GM18867 (cell line): ENCODE results near the gene HRK.
A peak's percentile ranks its signal among the peaks of the same experiment; 100 is the strongest.

Experiments
- ATAC-seq: cut with Tn5 transposase; IDR thresholded peaks from one replicate; pipeline ENCODE4 v1.9.1; 2021; ENCODE audit warnings: mild to moderate bottlenecking, moderate library complexity; ENCODE audit not compliant: unreplicated experiment

Gene HRK

GRCh38 chr12:116881325-116881876 is at the start of gene HRK:
TSS of gene HRK (minus strand) at chr12:116881441. CDS start at chr12:116881307, 134 bp downstream.
- ATAC-seq, result no peak

DNA sequence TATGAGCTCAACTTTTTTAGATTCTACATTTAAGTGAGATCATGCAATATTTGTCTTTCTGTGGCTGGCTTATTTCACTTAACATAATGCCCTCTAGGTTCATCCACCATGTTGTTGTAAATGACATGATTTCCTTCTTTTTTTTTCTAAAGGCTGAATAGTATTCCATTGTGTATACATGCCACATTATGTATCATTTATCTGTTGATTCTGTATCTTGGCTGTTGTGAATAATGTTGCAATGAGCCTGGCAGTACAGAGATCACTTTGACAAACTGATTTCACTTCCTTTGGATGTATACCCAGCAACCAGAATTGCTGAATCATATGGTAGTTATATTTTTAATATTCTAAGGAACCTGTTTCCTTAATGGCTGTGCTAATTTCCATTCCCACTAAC is 48.6 kb upstream of the HRK start:
- ATAC-seq, result no peak

DNA sequence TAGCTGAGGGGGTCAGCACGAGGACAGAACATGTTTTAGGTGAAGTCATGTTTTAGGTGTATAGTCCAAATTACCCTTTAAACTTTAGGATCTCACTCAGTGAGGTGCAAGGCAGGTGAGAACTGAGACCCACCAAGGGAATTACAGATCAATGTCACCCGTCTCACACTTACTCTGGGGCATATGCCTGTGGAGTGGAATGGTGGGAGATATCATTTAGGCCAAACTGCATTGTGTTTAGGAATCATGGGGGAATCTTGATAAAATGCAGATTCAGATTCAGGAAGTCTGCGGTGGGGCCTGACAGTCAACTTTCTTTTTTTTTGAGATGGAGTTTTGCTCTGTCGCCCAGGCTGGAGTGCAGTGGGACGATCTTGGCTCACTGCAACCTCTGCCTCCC is 47.3 kb upstream of the HRK start:
- no peak for ATAC-seq

DNA sequence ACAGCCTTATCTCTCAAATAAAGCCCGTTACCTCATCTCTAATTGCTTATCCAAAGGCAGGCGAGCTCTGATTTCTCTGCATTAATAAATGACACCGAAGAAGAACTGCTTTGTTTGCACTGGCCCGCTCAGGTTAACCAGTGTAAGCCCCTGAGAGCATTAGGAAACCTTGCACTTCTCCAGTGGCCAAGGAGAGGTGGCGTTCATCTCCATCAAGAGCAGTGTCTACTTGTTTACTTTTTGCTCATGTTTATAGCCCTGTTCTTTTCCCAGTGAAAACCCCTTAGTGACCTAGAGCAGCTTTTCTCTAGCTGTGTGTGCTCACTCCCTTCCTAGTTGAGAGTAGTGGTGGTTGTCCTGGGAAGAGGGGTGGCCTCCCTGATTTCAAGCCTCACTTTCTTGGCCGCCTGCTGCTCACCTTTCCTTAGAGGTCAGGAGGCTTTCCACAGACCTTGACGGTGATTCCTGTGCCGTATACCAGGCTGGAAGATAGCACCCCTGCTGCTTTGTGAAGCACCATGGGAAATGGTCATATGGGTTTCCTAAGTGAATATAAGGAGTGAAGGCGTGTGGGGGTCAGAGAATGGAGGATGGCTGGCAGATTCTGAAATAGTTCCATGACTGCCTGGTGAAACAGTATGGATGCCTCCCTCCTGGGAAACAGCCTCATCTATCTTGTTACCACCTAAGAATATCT is 46.2 kb upstream of the HRK start:
- no peak for ATAC-seq

- ATAC-seq, result no peak
These were observed 45.3 kb upstream of the HRK start for GRCh38 chr12:116926283-116927243.

GRCh38 chr12:116924558-116925453 is 43.6 kb upstream of the HRK start:
- peak; percentile 69 for ATAC-seq

GRCh38 chr12:116922194-116922897 is 41.1 kb upstream of the HRK start:
- peak; percentile 72 for ATAC-seq

DNA sequence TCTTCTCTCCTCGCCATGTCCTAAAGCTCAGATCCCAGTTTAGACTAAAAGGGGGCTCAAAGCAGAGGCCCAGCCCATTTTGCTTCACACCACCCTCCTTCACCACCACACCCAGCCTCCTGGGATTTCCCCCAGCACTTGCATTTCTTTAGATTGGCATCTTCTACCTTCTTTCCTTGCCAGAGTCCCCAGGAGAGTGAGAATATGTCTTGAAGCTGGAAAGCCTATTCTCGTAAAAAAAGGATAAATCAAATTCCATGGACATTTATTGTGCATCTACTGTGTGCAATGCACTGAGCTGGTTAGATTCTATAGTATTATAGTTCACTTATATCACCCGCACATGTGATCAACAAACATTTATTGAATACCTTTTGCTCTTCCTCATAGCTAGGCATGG is 39.7 kb upstream of the HRK start:
- ATAC-seq, result no peak

- no peak for ATAC-seq
These were observed 38.7 kb upstream of the HRK start for GRCh38 chr12:116919706-116920485.

DNA sequence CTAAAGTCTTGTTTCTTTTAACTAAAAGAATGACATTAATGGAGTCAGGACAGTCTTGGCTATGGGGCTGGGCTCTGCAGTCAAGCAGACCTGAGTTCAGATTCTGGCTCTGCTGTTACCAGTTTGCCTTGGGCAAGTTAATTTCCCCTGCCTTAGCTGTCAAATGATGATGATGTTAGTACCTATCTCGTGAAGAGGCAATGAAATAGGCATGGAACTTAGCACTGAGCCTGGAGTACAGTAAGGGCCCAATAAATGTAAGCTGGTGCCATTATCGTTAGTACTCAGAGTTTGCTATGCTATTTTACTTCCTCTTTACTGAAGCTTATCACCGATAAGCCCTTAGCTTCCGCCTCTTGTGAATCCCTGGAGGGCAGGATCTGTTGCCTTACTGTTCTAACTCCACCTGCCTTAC is 38.0 kb upstream of the HRK start:
- no peak for ATAC-seq

GRCh38 chr12:116918464-116918863 is 37.2 kb upstream of the HRK start:
- ATAC-seq, result no peak

DNA sequence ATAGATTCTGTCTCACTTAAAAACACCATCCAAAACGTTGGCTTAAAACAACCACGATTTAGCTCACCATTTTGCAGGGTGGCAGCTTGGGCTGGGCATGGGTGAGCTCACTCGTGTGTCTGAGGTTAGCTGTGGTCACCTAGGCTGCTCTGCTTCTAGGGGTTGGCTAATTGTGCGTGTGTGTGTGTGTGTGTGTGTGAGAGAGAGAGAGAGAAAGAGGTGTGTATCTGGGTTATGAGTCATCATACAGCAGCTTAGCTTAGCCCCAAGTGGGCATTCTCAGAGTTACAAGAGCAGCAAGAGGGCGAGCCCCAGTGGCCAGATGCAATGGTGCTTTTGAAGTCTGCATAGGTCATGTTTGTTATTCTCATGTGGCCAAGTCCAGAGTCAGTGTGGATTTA is 35.5 kb upstream of the HRK start:
- ATAC-seq, result peak; percentile 96

DNA sequence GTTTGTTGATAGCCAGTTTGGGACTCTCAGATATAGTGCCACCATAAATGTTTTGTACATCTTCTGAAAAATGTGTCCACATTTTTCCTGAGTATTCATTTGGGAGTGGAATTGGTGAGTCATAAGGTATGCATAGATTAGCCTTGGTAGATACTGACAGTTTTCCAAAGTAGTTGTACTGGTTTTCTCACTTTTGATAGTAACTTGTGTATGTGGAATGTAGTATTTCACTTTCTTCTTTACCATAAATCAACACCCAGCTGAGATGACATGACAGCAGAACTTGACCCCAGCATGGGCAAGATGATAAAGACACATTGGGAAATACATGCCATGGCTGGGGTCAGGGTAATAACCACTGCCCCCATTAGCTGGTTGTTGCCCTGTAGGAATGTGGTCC is 34.9 kb upstream of the HRK start:
- ATAC-seq, result no peak

DNA sequence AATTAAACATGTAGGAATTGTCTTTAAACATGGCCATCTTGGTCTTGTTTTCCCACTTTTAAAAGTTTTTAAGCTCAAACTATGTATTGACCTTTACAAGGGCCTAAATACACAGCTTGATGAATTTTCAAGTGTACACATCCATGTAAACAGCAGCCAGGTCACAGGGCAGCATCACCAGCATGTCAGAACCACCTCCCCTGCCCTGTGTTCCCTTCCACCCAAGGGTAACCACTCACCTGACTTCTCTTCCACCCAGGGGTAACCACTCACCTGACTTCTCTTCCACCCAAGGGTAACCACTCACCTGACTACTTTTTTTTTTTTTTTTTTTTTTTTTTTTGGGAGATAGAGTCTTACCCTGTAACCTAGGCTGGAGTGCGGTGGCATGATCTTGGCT is 34.1 kb upstream of the HRK start:
- ATAC-seq, result no peak

GRCh38 chr12:116910645-116911451 is 29.6 kb upstream of the HRK start, which contains the start of gene FBXW8:
TSS of gene FBXW8 (plus strand) at chr12:116910950. CDS start at chr12:116911038, 88 bp downstream.
- peak; percentile 94 for ATAC-seq

- ATAC-seq, result no peak
These were observed 29.0 kb upstream of the HRK start for GRCh38 chr12:116910280-116910644.

DNA sequence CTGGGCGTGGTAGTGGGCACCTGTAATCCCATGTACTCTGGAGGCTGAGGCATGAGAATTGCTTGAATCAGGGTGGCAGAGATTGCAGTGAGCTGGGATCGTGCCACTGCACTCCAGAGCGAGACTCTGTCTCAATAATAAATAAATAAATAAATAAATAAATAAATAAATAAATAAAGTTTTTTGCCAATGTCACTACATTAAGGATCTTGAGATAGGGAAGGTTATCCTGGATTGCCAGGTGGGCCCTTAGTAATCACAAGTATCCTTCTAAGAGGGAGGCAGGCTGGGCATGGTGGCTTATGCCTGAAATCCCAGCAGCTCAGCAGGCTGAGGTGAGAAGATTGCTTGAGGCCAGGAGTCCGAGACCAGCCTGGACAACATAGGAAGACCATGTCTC is 25.0 kb upstream of the HRK start:
- ATAC-seq, result no peak

DNA sequence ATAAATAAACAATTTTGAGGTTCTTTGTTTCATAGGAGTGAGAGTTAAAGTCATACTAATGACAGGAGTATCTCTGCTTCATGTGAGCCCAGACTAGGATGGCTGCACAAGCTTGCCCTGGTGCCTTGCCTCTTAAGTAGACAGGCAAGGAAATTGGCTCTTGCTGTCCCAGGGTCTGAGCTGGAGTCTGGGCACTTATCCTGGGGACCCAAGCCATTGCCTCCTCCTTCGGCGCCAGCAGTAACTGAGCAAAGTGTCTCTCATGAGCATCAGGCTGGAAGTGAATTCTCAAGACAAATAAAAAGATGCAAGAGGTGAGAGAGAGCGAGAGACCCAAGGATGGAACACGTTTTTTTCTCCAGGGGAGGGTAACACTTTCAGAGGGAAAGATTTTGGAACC is 22.6 kb upstream of the HRK start:
- no peak for ATAC-seq
